ENCODE measurements around the gene TAS2R30. TPM values are rescaled to one million over a fixed set of nuclear protein-coding genes. Genes with fewer than 3 reads are reported as not detected.
A peak's percentile ranks its signal among the peaks of the same experiment; 100 is the strongest.

The TAS2R30 gene
- total and polyA plus RNA-seq, 2 donors (not counting 1 experiment from before 2014, with no cell fraction given) = 0.08 to 4.0 TPM

DNA sequence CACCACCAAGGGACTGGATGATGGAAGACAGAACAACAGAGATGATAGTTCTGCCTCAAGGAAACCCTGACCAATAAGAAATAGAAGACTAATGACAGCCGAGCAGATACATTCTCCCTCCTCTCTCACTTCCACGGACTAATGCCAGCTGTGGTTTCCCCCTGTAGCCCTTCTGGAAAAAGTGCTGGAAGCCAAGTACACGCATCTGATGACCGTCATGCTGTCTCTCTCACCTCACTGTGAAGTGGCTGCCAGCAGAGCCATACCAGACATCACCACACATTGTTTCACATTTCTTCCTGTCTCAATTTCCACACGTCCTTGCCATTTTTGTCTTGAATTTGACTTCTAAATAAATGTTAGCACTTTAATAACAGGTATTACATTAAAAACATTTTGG, 45.2 kb downstream of the TAS2R30 start:
- no peaks in the 10 kb centered on the region for H3K79me2 ChIP-seq (ENCODE audit: control insufficient read depth, insufficient read depth, low read length)
- H3K27me3 ChIP-seq (ENCODE audit: control insufficient read depth, insufficient read depth, low read length) = no peaks in the 10 kb centered on the region
- H3K4me3 ChIP-seq (replicated peaks in 1 of 4; ENCODE audit: control extremely low read depth in 1 of 4, insufficient read depth in 1 of 4, low read depth in 3 of 4, low read length in 4 of 4) = no peak overlapping the region
- H3K27ac ChIP-seq (ENCODE audit: insufficient read depth, low read length) = no peak overlapping the region
- H4K20me1 ChIP-seq (ENCODE audit: control insufficient read depth, extremely low read depth, insufficient read depth, low read length) = no peaks in the 10 kb centered on the region
- H3K36me3 ChIP-seq (ENCODE audit: control insufficient read depth, insufficient read depth, low read length) = no peaks in the 10 kb centered on the region
- no peaks in the 10 kb centered on the region for H3K9me3 ChIP-seq (ENCODE audit: control insufficient read depth, insufficient read depth, low read depth, low read length)
- TF ChIP-seq EZH2 (IDR thresholded peaks at IDR 0.05; ENCODE audit: low read length, missing control alignments) = no peak
- TF ChIP-seq, protein P1, sequence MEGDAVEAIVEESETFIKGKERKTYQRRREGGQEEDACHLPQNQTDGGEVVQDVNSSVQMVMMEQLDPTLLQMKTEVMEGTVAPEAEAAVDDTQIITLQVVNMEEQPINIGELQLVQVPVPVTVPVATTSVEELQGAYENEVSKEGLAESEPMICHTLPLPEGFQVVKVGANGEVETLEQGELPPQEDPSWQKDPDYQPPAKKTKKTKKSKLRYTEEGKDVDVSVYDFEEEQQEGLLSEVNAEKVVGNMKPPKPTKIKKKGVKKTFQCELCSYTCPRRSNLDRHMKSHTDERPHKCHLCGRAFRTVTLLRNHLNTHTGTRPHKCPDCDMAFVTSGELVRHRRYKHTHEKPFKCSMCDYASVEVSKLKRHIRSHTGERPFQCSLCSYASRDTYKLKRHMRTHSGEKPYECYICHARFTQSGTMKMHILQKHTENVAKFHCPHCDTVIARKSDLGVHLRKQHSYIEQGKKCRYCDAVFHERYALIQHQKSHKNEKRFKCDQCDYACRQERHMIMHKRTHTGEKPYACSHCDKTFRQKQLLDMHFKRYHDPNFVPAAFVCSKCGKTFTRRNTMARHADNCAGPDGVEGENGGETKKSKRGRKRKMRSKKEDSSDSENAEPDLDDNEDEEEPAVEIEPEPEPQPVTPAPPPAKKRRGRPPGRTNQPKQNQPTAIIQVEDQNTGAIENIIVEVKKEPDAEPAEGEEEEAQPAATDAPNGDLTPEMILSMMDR (conservative IDR thresholded peaks at IDR 0.05 in 1 of 2, IDR thresholded peaks at IDR 0.05 in 1 of 2; ENCODE audit: low read depth in 1 of 2, low read length in 2 of 2) = no peak
- no peaks in the 10 kb centered on the region for H3K4me1 ChIP-seq (ENCODE audit: control insufficient read depth, extremely low read depth, insufficient read depth, low read length)
- H3K9ac ChIP-seq (ENCODE audit: insufficient read depth, low read length) = no peak overlapping the region
- no peak overlapping the region for H2AFZ ChIP-seq (ENCODE audit: low read length)
- DNase-seq (ENCODE audit: low read depth in 2 of 2) = no peak
- H3K4me2 ChIP-seq (ENCODE audit: extremely low read depth, insufficient read depth, low read length) = no peak overlapping the region

DNA sequence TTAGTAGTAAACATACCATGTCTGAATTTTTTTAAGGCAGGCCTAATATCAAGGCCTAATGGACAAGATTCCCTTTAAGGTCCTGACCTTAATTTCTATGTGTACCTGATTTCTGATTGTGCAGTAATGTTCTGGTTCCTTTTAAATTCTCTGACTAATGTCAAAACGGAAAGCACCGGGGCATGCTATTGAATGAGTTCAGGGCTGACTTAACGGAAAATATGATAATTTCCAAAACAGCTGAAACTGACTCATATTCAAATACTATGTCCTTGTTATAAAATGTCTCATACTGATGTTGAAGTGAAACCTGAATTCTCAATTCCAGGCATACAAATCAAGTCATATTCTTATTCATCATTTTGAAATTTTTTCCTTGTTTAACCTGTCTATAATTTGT, 49.0 kb downstream of the TAS2R30 start:
- Histone ChIP-seq H3K4me2 (ENCODE audit: extremely low read depth, insufficient read depth, low read length) (no peak overlapping the region), H3K27me3 (ENCODE audit: control insufficient read depth, insufficient read depth, low read length) (no peaks in the 10 kb centered on the region), H3K36me3 (ENCODE audit: control insufficient read depth, insufficient read depth, low read length) (no peaks in the 10 kb centered on the region), H4K20me1 (ENCODE audit: control insufficient read depth, extremely low read depth, insufficient read depth, low read length) (no peaks in the 10 kb centered on the region), H3K79me2 (ENCODE audit: control insufficient read depth, insufficient read depth, low read length) (no peaks in the 10 kb centered on the region), H3K4me1 (ENCODE audit: control insufficient read depth, extremely low read depth, insufficient read depth, low read length) (no peaks in the 10 kb centered on the region), H3K9ac (ENCODE audit: insufficient read depth, low read length) (no peak overlapping the region), H3K4me3 (replicated peaks in 1 of 4; ENCODE audit: control extremely low read depth in 1 of 4, insufficient read depth in 1 of 4, low read depth in 3 of 4, low read length in 4 of 4) (no peak overlapping the region), H3K9me3 (ENCODE audit: control insufficient read depth, insufficient read depth, low read depth, low read length) (no peaks in the 10 kb centered on the region), H2AFZ (ENCODE audit: low read length) (no peak overlapping the region), H3K27ac (ENCODE audit: insufficient read depth, low read length) (no peak overlapping the region)
- TF ChIP-seq, protein P1 (conservative IDR thresholded peaks at IDR 0.05 in 1 of 2, IDR thresholded peaks at IDR 0.05 in 1 of 2; ENCODE audit: low read depth in 1 of 2, low read length in 2 of 2) = no peak
- no peak for TF ChIP-seq EZH2 (IDR thresholded peaks at IDR 0.05; ENCODE audit: low read length, missing control alignments)
- DNase-seq (ENCODE audit: low read depth in 2 of 2) = peak in 1 of 2 donors; percentile 20

Other genes with a start within 250 kb of the TAS2R30 start
- gene TAS2R13, start 225.1 kb downstream of the TAS2R30 start, total RNA-seq = 1.0 and 1.7 TPM in 2 replicates
- gene TAS2R13, start 225.1 kb downstream of the TAS2R30 start, polyA plus RNA-seq = not detected in 2 replicates
- not detected in 2 replicates for gene PRH2, start 205.4 kb downstream of the TAS2R30 start, total RNA-seq
- 0.14 TPM in 1 of 2 replicates, not detected in the other for gene PRH2, start 205.4 kb downstream of the TAS2R30 start, polyA plus RNA-seq
- 2.1 and 2.6 TPM in 2 replicates for gene TAS2R14, start 195.4 kb downstream of the TAS2R30 start, total RNA-seq
- gene TAS2R14, start 195.4 kb downstream of the TAS2R30 start, polyA plus RNA-seq = 1.3 and 2.0 TPM in 2 replicates
- gene TAS2R50, start 147.7 kb downstream of the TAS2R30 start, total RNA-seq = 1.3 and 2.3 TPM in 2 replicates
- not detected in 2 replicates for gene TAS2R50, start 147.7 kb downstream of the TAS2R30 start, polyA plus RNA-seq
- gene TAS2R20, start 136.3 kb downstream of the TAS2R30 start, total RNA-seq = 2.1 and 3.3 TPM in 2 replicates
- 0.06 and 0.22 TPM in 2 replicates for gene TAS2R20, start 136.3 kb downstream of the TAS2R30 start, polyA plus RNA-seq
- 3.1 and 5.3 TPM in 2 replicates for gene TAS2R19, start 112.0 kb downstream of the TAS2R30 start, total RNA-seq
- gene TAS2R19, start 112.0 kb downstream of the TAS2R30 start, polyA plus RNA-seq = 0.10 and 0.49 TPM in 2 replicates
- 2.6 and 3.6 TPM in 2 replicates for gene TAS2R31, start 103.2 kb downstream of the TAS2R30 start, total RNA-seq
- 0.15 and 0.73 TPM in 2 replicates for gene TAS2R31, start 103.2 kb downstream of the TAS2R30 start, polyA plus RNA-seq
- 1.5 and 2.0 TPM in 2 replicates for gene TAS2R46, start 72.3 kb downstream of the TAS2R30 start, total RNA-seq
- not detected in 2 replicates for gene TAS2R46, start 72.3 kb downstream of the TAS2R30 start, polyA plus RNA-seq
- 0.99 and 1.0 TPM in 2 replicates for gene TAS2R43, start 42.3 kb downstream of the TAS2R30 start, total RNA-seq
- not detected in 2 replicates for gene TAS2R43, start 42.3 kb downstream of the TAS2R30 start, polyA plus RNA-seq
- gene SMIM10L1, start 36.5 kb upstream of the TAS2R30 start, total RNA-seq = 4.4 and 4.8 TPM in 2 replicates
- 4.8 and 5.5 TPM in 2 replicates for gene SMIM10L1, start 36.5 kb upstream of the TAS2R30 start, polyA plus RNA-seq
- not detected in 2 replicates for gene TAS2R42, start 52.3 kb upstream of the TAS2R30 start, total RNA-seq
- gene TAS2R42, start 52.3 kb upstream of the TAS2R30 start, polyA plus RNA-seq = not detected in 2 replicates
- gene PRB3, start 135.1 kb upstream of the TAS2R30 start, total RNA-seq = not detected in 2 replicates
- gene PRB3, start 135.1 kb upstream of the TAS2R30 start, polyA plus RNA-seq = not detected in 2 replicates
- gene PRB4, start 175.8 kb upstream of the TAS2R30 start, total RNA-seq = not detected in 2 replicates
- gene PRB4, start 175.8 kb upstream of the TAS2R30 start, polyA plus RNA-seq = not detected in 2 replicates